DOHH2 (cell line): ENCODE results near the gene ZNF677.
"Not testable (repeated sequence)": the region's sequence is repeated elsewhere in the genome, so short reads cannot be mapped to it uniquely, and the experiment has no call there.

ENCODE experiments used
- H3F3A ChIP-seq: fragments of 200-600 bp; sonication (generic), shearing (Covaris generic); 2 replicates; pipeline ENCODE4 v1.6.0; 2016; ENCODE audit warnings: antibody characterized with exemption, mild to moderate bottlenecking; ENCODE audit not compliant: control insufficient read depth, insufficient read depth
- H3K27ac ChIP-seq: fragments of 200-600 bp; sonication (generic); 2 replicates; pipeline ENCODE4 v1.5.1; 2014; ENCODE audit warnings: low read depth, mild to moderate bottlenecking, low read length, moderate library complexity
- H3K27me3 ChIP-seq: fragments of 200-600 bp; sonication (generic); 2 replicates; pipeline ENCODE4 v1.6.1; 2014; ENCODE audit warnings: mild to moderate bottlenecking, low read length, mixed read lengths; ENCODE audit not compliant: control insufficient read depth
- H3K36me3 ChIP-seq: fragments of 200-600 bp; sonication (generic); 2 replicates; pipeline ENCODE4 v1.6.1; 2014; ENCODE audit warnings: mild to moderate bottlenecking, low read length, moderate library complexity, mixed read lengths; ENCODE audit not compliant: control insufficient read depth
- H3K4me1 ChIP-seq: fragments of 200-600 bp; sonication (generic); 2 replicates; pipeline ENCODE4 v1.6.1; 2014; ENCODE audit warnings: mild to moderate bottlenecking, low read length, mixed read lengths; ENCODE audit not compliant: control insufficient read depth
- H3K4me2 ChIP-seq: fragments of 200-600 bp; sonication (generic); 2 replicates; pipeline ENCODE4 v1.6.0; 2014; ENCODE audit warnings: mild to moderate bottlenecking, low read length, moderate library complexity
- H3K4me3 ChIP-seq: fragments of 200-600 bp; sonication (generic); 2 replicates; pipeline ENCODE4 v1.5.1; 2014; ENCODE audit warnings: mild to moderate bottlenecking, low read length, mixed read lengths
- H3K79me2 ChIP-seq: fragments of 200-600 bp; sonication (generic); 2 replicates; pipeline ENCODE4 v1.6.1; 2014; ENCODE audit warnings: mild to moderate bottlenecking, low read length, mixed read lengths; ENCODE audit not compliant: control insufficient read depth
- H3K9me2 ChIP-seq: fragments of 200-600 bp; sonication (generic); replicated peaks from 2 replicates; pipeline ENCODE4 v1.6.1; 2014; ENCODE audit warnings: mild to moderate bottlenecking, low read length, mixed read lengths; ENCODE audit not compliant: control insufficient read depth
- H3K9me3 ChIP-seq: fragments of 200-600 bp; sonication (generic); 2 replicates; pipeline ENCODE4 v1.6.1; 2014; ENCODE audit warnings: antibody characterized with exemption, low read length, mixed read lengths; ENCODE audit not compliant: control insufficient read depth, insufficient read depth
- H4K20me1 ChIP-seq: fragments of 200-600 bp; sonication (generic); 2 replicates; pipeline ENCODE4 v1.6.0; 2014; ENCODE audit warnings: low read depth, mild to moderate bottlenecking, antibody characterized with exemption, low read length, moderate library complexity; ENCODE audit not compliant: control insufficient read depth, insufficient read depth
- CTCF ChIP-seq: fragments of 200-600 bp; sonication (generic); IDR thresholded peaks from one replicate; pipeline ENCODE4 v1.5.1; 2014; ENCODE audit warnings: antibody characterized with exemption, mild to moderate bottlenecking, low read depth, low read length; ENCODE audit not compliant: poor library complexity, severe bottlenecking
- EZH2phosphoT487 ChIP-seq: fragments of 200-600 bp; sonication (generic); IDR thresholded peaks from 2 replicates; pipeline ENCODE4 v1.6.1; 2017; ENCODE audit warnings: borderline replicate concordance, mild to moderate bottlenecking, antibody characterized with exemption, low read length, moderate library complexity, mixed read lengths

The ZNF677 gene

DNA sequence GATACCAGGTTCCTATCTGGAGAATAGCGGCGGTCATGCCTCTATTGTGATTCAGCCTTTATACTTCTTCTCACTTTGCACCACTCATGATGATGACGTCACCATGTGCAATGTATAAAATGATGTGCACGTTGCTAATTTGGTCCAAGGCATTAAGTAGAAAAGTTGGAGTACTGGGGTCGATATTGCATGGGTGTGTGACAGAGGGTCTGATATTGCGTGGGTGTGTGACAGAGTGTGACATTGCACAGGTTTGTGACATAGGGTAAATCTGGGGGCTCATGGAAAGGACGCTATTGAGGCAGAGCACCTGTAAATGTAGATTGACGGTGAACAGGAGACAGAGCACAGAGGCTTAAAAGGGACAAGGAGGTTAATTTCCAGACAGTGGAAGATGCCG, 17.4 kb upstream of the ZNF677 start:
- no peak for TF ChIP-seq EZH2phosphoT487
- no peak for TF ChIP-seq CTCF

GRCh38 chr19:53269861-53270260, 15.2 kb upstream of the ZNF677 start:
- H3K4me2 ChIP-seq, H3K9me3 ChIP-seq, H3K27me3 ChIP-seq, H4K20me1 ChIP-seq, H3K27ac ChIP-seq, H3F3A ChIP-seq, H3K79me2 ChIP-seq, H3K36me3 ChIP-seq, H3K9me2 ChIP-seq, H3K4me1 ChIP-seq, H3K4me3 ChIP-seq: not testable (repeated sequence)

More for the DNA sequence above, 17.4 kb upstream of the ZNF677 start:
- Histone ChIP-seq H3K36me3 (no peaks in the 10 kb centered on the region), H3K79me2 (no peaks in the 10 kb centered on the region), H3K9me2 (no peaks in the 10 kb centered on the region), H3K27ac (no peak overlapping the region), H3K9me3 (no peaks in the 10 kb centered on the region), H3K4me2 (no peak overlapping the region), H3K4me3 (no peak overlapping the region), H4K20me1 (no peaks in the 10 kb centered on the region), H3K4me1 (no peaks in the 10 kb centered on the region), H3K27me3 (no peaks in the 10 kb centered on the region), H3F3A (no peaks in the 10 kb centered on the region)

DNA sequence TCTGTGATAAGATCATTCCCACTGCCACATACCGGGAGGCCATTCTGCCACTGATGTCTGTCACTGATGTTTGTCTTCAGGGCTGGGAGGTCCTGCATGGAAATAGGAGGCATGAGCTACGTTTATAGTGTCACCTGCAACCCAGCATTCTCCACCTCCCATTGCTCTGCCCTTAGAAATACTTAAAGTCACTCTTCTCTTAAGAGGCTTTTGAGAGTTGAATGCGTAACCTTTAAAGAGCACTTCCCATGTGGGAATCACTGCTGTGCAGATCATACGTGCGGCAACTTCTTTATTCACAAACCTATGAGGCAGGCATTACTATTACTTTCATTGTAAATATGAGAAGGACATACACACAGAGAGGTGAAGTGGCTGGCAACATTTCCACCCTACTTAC, 12.9 kb upstream of the ZNF677 start, which contains the start of gene VN1R4:
TSS of gene VN1R4 (minus strand) at position 101 of the 400 bp plus-strand sequence. CDS start at position 43, 58 bp downstream.
- H3K4me2 ChIP-seq, H3K79me2 ChIP-seq, H3K4me3 ChIP-seq, H4K20me1 ChIP-seq, H3K9me3 ChIP-seq, H3K27ac ChIP-seq, H3K4me1 ChIP-seq, H3K36me3 ChIP-seq, H3K27me3 ChIP-seq, H3K9me2 ChIP-seq, H3F3A ChIP-seq: not testable (repeated sequence)

DNA sequence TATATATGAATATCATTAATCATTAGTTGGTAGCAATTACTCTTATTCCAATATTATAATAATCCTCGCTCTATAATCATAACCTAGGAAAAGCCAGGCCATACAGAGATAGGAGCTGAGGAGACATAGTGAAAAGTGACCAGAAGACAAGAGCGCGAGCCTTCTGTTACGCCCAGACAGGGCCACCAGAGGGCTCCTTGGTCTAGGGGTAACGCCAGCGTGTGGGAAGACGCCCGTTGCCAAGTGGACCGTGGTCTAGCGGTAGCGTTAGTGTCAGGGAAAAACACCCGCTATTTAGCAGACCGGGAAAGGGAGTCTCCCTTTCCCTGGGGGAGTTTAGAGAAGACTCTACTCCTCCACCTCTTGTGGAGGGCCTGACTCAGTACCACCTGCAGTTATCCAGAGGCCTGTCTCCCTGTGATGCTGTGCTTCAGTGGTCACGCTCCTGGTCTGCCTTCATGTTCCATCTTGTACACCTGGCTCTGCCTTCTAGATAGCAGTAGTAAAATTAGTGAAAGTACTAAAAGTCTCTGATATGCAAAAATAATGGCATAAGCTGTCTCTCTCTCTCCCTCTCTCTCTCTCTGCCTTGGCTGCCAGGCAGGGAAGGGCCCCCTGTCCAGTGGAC, 3.2 kb upstream of the ZNF677 start, which contains the start of gene VN1R2:
TSS of gene VN1R2 (plus strand) at position 578 of the 628 bp plus-strand sequence. CDS start 84 bp downstream, outside the sequence.
- not testable (repeated sequence) for H3K79me2 ChIP-seq, H3K9me3 ChIP-seq, H3K4me1 ChIP-seq, H3K27me3 ChIP-seq, H3K36me3 ChIP-seq, H3K27ac ChIP-seq, H3K4me3 ChIP-seq, H3K4me2 ChIP-seq, H3K9me2 ChIP-seq, H4K20me1 ChIP-seq, H3F3A ChIP-seq

- Histone ChIP-seq H3K27me3 (no peaks in the 10 kb centered on the region), H3K4me2 (no peak overlapping the region), H3F3A (no peaks in the 10 kb centered on the region), H3K79me2 (no peaks in the 10 kb centered on the region), H3K4me1 (no peaks in the 10 kb centered on the region), H3K36me3 (no peaks in the 10 kb centered on the region), H4K20me1 (no peaks in the 10 kb centered on the region), H3K4me3 (no peak overlapping the region), H3K27ac (no peak overlapping the region), H3K9me3 (peaks cover 15% of the 10 kb centered on the region), H3K9me2 (no peaks in the 10 kb centered on the region)
- TF ChIP-seq EZH2phosphoT487 (no peak), CTCF (no peak)
Measured at GRCh38 chr19:53246498-53246897, 8.2 kb downstream of the ZNF677 start.
